Kidney (tissue), 14 donors: ENCODE results near the gene KRT20. TPM values are rescaled to one million over a fixed set of nuclear protein-coding genes. Genes with fewer than 3 reads are reported as not detected.
A peak's percentile ranks its signal among the peaks of the same experiment; 100 is the strongest.

Experiments
- DNase-seq, 5 donors: peaks; one replicate each; pipeline ENCODE4 v3.0.0-alpha.2; 2013 to 2020
- FAIRE-seq: peaks from 2 replicates; lab custom pipeline; 2012; peaks lifted over from hg19 to GRCh38; lab: Jason Lieb, UNC
- H3K27ac ChIP-seq, 2 donors: one replicate each; pipeline ENCODE4 v1.7.0; 2013; ENCODE audit warnings: low read depth in 2 of 2, low read length in 2 of 2, inconsistent platforms in 1 of 2
- H3K27me3 ChIP-seq: one replicate; pipeline ENCODE4 v1.7.1; 2013; ENCODE audit warnings: low read length, inconsistent platforms; ENCODE audit not compliant: control insufficient read depth, insufficient read depth
- H3K36me3 ChIP-seq, 3 donors: one replicate each; pipeline versions ENCODE4 v1.7.0 to v1.7.1; 2013; ENCODE audit warnings: low read length in 3 of 3, control low read depth in 1 of 3, inconsistent platforms in 1 of 3; ENCODE audit not compliant: insufficient read depth in 3 of 3, control insufficient read depth in 2 of 3
- H3K4me1 ChIP-seq, 3 donors: one replicate each; pipeline versions ENCODE4 v1.7.0 to v1.7.1; 2013; ENCODE audit warnings: low read length in 3 of 3, inconsistent platforms in 1 of 3, low read depth in 1 of 3; ENCODE audit not compliant: control insufficient read depth in 2 of 3, insufficient read depth in 2 of 3
- H3K4me3 ChIP-seq, 3 donors: one replicate each; pipeline versions ENCODE4 v1.7.0 to v1.8.1; 2013; ENCODE audit warnings: low read length in 3 of 3, control low read depth in 1 of 3, inconsistent platforms in 1 of 3
- H3K9ac ChIP-seq, 3 donors: one replicate each; pipeline versions ENCODE4 v1.7.0 to v1.7.1; 2013; ENCODE audit warnings: low read length in 3 of 3, control low read depth in 1 of 3, inconsistent platforms in 1 of 3
- H3K9me3 ChIP-seq, 3 donors: one replicate each; pipeline versions ENCODE4 v1.7.0 to v1.7.1; 2013; ENCODE audit warnings: low read length in 3 of 3, control low read depth in 1 of 3, inconsistent platforms in 1 of 3; ENCODE audit not compliant: control insufficient read depth in 2 of 3, insufficient read depth in 1 of 3
- intact Hi-C: fragments of 100-400 bp; cut with DNase I; formaldehyde crosslinking; loops from one replicate; pipeline ENCODE4 v1.11.1; 2022
- polyA plus RNA-seq: library from polyadenylated mRNA; stranded (reverse); fragments of 350-450 nt; fragmentation: Illumina TruSeq; extraction: RNeasy Lipid Tissue Mini Kit (QIAGEN cat#74804); gene quantifications from one replicate; pipeline ENCODE4 v1.2.3, GENCODE V29; 2014; ENCODE audit warnings: low read depth, low replicate concordance; ENCODE audit not compliant: insufficient read depth
- total RNA-seq: library from RNA; stranded (reverse); fragmentation: NEBNext Ultra II Directional; extraction: Animal tissue kit (Norgen Biotek cat#: 25700); gene quantifications from one replicate; pipeline ENCODE4 v1.2.1, GENCODE V29; 2021
- TF ChIP-seq, protein P1 (sequence below): IDR thresholded peaks from 3 replicates; pipeline ENCODE4 v1.5.1; 2012; ENCODE audit warnings: mild to moderate bottlenecking, moderate library complexity, borderline replicate concordance; ENCODE audit not compliant: insufficient read depth; ENCODE audit errors: extremely low read depth
- donor health status: control.
- donor health status: control.
- donor health status: control.
- donor health status: control.
- donor health status: control.
- donor health status: DM: yes; HTN: yes; CAD: no.
- donor health status: Normal renal cell carcinoma (clear cell type).

The KRT20 gene
- total and polyA plus RNA-seq, 2 donors from 2014 or later: not detected

DNA sequence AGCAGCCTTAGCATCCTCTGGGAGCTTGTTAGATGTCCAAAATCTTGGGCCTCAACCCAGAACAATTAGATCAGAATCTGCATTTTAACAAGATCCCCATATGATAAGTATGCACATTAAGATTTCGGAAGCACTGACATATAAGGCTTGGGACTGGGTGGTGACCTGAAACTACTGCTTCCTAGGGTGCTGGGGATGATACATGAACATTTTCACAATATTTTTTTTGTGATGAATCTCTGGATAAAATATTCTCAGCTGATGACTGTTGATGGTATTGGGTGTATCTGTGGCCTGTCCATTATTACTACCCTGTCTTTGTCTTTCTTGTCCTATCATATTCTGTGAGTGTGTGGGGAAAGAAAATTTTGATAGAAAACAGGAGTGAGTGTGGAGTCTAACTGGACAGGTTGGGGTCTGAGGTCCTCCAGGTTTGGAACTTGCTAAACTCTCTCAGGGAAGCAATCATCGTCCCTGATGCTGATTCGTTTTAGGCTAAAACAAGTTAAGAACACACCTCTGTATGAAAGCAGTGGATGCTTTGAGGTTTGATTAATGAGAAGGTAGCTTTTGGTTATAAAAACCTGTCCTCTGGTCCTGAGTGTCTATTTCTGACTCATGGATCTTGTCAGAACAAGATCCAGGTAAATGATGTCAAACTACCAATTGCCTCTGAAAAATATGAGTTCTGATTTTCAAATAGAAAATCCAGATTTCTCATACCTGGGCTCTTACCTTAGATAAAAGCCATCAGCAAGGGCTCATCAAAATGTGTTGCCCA is 29.2 kb upstream of the KRT20 start:
- H3K9me3 ChIP-seq: no peaks in the 10 kb centered on the region
- H3K9ac ChIP-seq: no peak overlapping the region

DNA sequence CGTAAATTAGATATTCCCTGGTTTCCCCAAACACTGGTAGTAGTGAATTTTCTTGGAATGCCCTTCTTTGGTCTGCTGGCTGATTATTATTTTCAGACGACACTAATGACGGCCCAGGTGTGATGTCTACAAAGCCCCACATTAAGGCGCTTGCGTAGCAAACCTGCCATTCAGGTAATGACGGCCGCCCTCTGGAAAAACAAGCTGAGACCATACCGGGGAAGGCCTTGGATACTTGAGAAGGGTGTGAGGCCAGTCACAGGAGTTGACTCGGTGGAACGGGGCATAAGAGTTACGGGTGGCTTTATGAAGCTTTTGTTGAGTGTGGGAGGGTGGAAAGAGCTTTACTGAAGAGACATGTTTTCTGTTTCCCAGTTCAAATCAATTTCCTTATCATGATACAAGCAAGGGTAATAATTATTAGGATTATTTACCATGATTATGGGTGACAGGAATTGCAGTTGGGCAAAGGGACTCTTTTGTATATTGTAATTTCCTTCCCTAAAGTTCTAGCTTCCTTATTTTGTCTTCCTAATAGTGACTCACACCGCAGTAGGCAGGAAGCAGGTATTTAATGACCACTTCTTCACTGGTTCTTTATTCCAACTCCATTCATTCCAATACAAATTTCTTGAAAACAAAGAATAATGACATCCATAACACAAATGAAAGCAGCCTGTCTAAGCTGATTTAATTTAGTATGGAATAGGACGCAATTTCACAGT is 27.6 kb upstream of the KRT20 start:
- no peaks in the 10 kb centered on the region for H3K4me1 ChIP-seq
- TF ChIP-seq, protein P1, sequence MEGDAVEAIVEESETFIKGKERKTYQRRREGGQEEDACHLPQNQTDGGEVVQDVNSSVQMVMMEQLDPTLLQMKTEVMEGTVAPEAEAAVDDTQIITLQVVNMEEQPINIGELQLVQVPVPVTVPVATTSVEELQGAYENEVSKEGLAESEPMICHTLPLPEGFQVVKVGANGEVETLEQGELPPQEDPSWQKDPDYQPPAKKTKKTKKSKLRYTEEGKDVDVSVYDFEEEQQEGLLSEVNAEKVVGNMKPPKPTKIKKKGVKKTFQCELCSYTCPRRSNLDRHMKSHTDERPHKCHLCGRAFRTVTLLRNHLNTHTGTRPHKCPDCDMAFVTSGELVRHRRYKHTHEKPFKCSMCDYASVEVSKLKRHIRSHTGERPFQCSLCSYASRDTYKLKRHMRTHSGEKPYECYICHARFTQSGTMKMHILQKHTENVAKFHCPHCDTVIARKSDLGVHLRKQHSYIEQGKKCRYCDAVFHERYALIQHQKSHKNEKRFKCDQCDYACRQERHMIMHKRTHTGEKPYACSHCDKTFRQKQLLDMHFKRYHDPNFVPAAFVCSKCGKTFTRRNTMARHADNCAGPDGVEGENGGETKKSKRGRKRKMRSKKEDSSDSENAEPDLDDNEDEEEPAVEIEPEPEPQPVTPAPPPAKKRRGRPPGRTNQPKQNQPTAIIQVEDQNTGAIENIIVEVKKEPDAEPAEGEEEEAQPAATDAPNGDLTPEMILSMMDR: no peak
- no peaks in the 10 kb centered on the region for H3K27me3 ChIP-seq
- H3K9ac ChIP-seq: no peak overlapping the region
- no peaks in the 10 kb centered on the region for H3K36me3 ChIP-seq
- peak in 2 of 5 donors; percentile 16 to 35 for DNase-seq
- intact Hi-C loops: loop anchor here (10.0 kb wide), 1 partner anchor 412 kb away; no protein-coding TSS in a partner anchor
- H3K9me3 ChIP-seq: no peaks in the 10 kb centered on the region
- no peak overlapping the region for H3K27ac ChIP-seq
- H3K4me3 ChIP-seq: no peak overlapping the region
- FAIRE-seq: no peak

More for the DNA sequence above, 29.2 kb upstream of the KRT20 start:
- intact Hi-C loops: loop anchor here (10.0 kb wide), 1 partner anchor 411 kb away; no protein-coding TSS in a partner anchor
- no peaks in the 10 kb centered on the region for H3K27me3 ChIP-seq
- TF ChIP-seq, protein P1: no peak
- no peak overlapping the region for H3K27ac ChIP-seq
- no peaks in the 10 kb centered on the region for H3K4me1 ChIP-seq
- DNase-seq (no peak), FAIRE-seq (no peak)
- no peak overlapping the region for H3K4me3 ChIP-seq
- no peaks in the 10 kb centered on the region for H3K36me3 ChIP-seq

DNA sequence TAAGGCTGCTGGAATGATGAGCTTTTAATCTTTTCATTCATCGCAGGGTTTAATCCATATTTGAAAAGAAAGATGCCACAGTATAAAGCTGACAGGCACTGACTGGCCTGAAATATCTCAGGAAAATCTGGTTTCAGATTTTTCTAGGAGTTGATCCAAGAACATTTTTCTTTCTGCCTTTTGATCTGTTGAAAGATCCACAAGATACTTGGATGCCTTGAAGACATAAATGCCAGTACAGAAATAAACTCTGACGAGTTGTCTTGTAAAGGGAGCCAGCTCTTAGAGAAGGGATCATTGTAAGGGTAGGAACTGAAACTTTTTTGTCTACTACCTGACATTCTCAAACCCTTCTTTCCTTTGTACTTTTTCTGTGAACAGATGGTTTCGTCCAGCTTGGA is 25.4 kb upstream of the KRT20 start:
- intact Hi-C loops: loop anchor here (10.0 kb wide), 1 partner anchor 414 kb away; no protein-coding TSS in a partner anchor
- FAIRE-seq (no peak), DNase-seq (no peak)
- Histone ChIP-seq H3K4me3 (no peak overlapping the region), H3K36me3 (no peaks in the 10 kb centered on the region), H3K27me3 (no peaks in the 10 kb centered on the region), H3K9ac (no peak overlapping the region), H3K4me1 (no peaks in the 10 kb centered on the region), H3K9me3 (no peaks in the 10 kb centered on the region), H3K27ac (no peak overlapping the region)
- TF ChIP-seq, protein P1: no peak
